GM12891 (cell line): ENCODE measurements around the gene TNFAIP8L3.

Experiments used
- PAX5 ChIP-seq: IDR thresholded peaks from 2 replicates; pipeline ENCODE4 v1.6.1; 2011; ENCODE audit warnings: low read length, moderate library complexity, mild to moderate bottlenecking; ENCODE audit not compliant: insufficient read depth, severe bottlenecking
- POLR2A ChIP-seq: IDR thresholded peaks from 2 replicates; pipeline ENCODE4 v1.6.1; 2011; ENCODE audit warnings: low read depth, low read length, control low read depth
- POLR2AphosphoS5 ChIP-seq: IDR thresholded peaks from 2 replicates; pipeline ENCODE4 v1.6.1; 2011; ENCODE audit warnings: low read depth, low read length, control low read depth
- POU2F2 ChIP-seq: IDR thresholded peaks from 2 replicates; pipeline ENCODE4 v1.6.1; 2011; ENCODE audit warnings: low read depth, mild to moderate bottlenecking, control low read depth, low read length, moderate library complexity
- SPI1 ChIP-seq: IDR thresholded peaks from 2 replicates; pipeline ENCODE4 v1.6.1; 2011; ENCODE audit warnings: low read depth, low read length, control low read depth
- TAF1 ChIP-seq: IDR thresholded peaks from 2 replicates; pipeline ENCODE4 v1.6.1; 2011; ENCODE audit warnings: low read depth, low read length, control low read depth

DNA sequence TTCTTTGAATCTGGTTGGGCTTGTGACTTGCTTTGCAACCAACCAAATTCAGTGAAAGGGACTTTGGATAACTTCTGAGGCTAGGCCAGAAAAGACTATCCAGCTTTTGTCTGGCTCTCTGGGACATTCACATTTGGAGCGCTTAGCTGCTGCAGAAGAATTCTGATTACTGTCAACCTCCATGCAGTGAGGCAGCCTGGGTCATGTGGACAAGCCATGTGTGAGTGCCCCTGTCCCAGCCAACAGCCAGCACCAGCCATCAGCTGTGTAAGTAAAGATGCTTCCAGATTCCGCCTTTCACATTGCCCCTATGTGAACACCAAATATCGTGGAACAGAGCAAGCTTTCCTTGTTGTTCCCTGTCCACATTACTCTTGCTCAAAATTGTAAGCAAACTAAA, 12.9 kb upstream of the TNFAIP8L3 start:
- TF ChIP-seq TAF1 = no peak
- no peak for TF ChIP-seq POLR2A
- TF ChIP-seq POLR2AphosphoS5 = no peak
- no peak for TF ChIP-seq PAX5
- no peak for TF ChIP-seq SPI1
- TF ChIP-seq POU2F2 = no peak
